Measurements from ENCODE around the gene UCKL1.
"Not testable (repeated sequence)": the region's sequence is repeated elsewhere in the genome, so short reads cannot be mapped to it uniquely, and the experiment has no call there.

Gene UCKL1

GRCh38 chr20:63972312-63973159 lies 16.3 kb upstream of the UCKL1 start:
- H3K9me2 ChIP-seq (replicated peaks; ENCODE audit: low read depth, low read length): no peaks in the 10 kb centered on the region
- peaks cover 28% of the 10 kb centered on the region for H3K4me1 ChIP-seq (ENCODE audit: insufficient read depth, low read length, poor library complexity, severe bottlenecking)
- no peak overlapping the region for H3K4me3 ChIP-seq (ENCODE audit: low read length, poor library complexity, severe bottlenecking)
- H3K4me2 ChIP-seq (ENCODE audit: low read depth, low read length, poor library complexity, severe bottlenecking): no peak overlapping the region
- no peaks in the 10 kb centered on the region for H3K9me3 ChIP-seq (ENCODE audit: insufficient read depth, low read depth, low read length)
- peaks cover 11% of the 10 kb centered on the region; the same call in 1 of the 2 replicates for H3K79me2 ChIP-seq (ENCODE audit: insufficient read depth, low read length)
- no peak overlapping the region for H2AFZ ChIP-seq (ENCODE audit: low read length)
- no peak overlapping the region for H3K9ac ChIP-seq (ENCODE audit: low read depth, low read length, poor library complexity, severe bottlenecking)
- no peaks in the 10 kb centered on the region for H3K36me3 ChIP-seq (ENCODE audit: insufficient read depth, low read length)
- H3F3A ChIP-seq (ENCODE audit: low read depth): no peaks in the 10 kb centered on the region
- H3K27me3 ChIP-seq (ENCODE audit: insufficient read depth, low read length, poor library complexity, severe bottlenecking): no peaks in the 10 kb centered on the region
- H4K20me1 ChIP-seq (ENCODE audit: insufficient read depth, low read length, poor library complexity, severe bottlenecking): no peaks in the 10 kb centered on the region
- TF ChIP-seq CTCF (conservative IDR thresholded peaks at IDR 0.05; ENCODE audit: low read length): no peak
- no peak for TF ChIP-seq EZH2phosphoT487 (IDR thresholded peaks at IDR 0.05; ENCODE audit: borderline replicate concordance)

- H4K20me1 ChIP-seq (ENCODE audit: insufficient read depth, low read length, poor library complexity, severe bottlenecking); H3K4me2 ChIP-seq (ENCODE audit: low read depth, low read length, poor library complexity, severe bottlenecking); H3K36me3 ChIP-seq (ENCODE audit: insufficient read depth, low read length); H3K9me2 ChIP-seq (replicated peaks; ENCODE audit: low read depth, low read length); H3K9ac ChIP-seq (ENCODE audit: low read depth, low read length, poor library complexity, severe bottlenecking); H3K9me3 ChIP-seq (ENCODE audit: insufficient read depth, low read depth, low read length); H2AFZ ChIP-seq (ENCODE audit: low read length); H3K27me3 ChIP-seq (ENCODE audit: insufficient read depth, low read length, poor library complexity, severe bottlenecking); H3F3A ChIP-seq (ENCODE audit: low read depth); H3K4me3 ChIP-seq (ENCODE audit: low read length, poor library complexity, severe bottlenecking): not testable (repeated sequence)
- H3K79me2 ChIP-seq (ENCODE audit: insufficient read depth, low read length): peaks cover 11% of the 10 kb centered on the region; the same call in 1 of the 2 replicates
- H3K4me1 ChIP-seq (ENCODE audit: insufficient read depth, low read length, poor library complexity, severe bottlenecking): peaks cover 23% of the 10 kb centered on the region
Observed at GRCh38 chr20:63971960-63972311, 15.7 kb upstream of the UCKL1 start.

GRCh38 chr20:63970714-63971431 lies 14.7 kb upstream of the UCKL1 start:
- TF ChIP-seq CTCF (conservative IDR thresholded peaks at IDR 0.05; ENCODE audit: low read length) (no peak), EZH2phosphoT487 (IDR thresholded peaks at IDR 0.05; ENCODE audit: borderline replicate concordance) (no peak)
- no peaks in the 10 kb centered on the region for H3K9me2 ChIP-seq (replicated peaks; ENCODE audit: low read depth, low read length)
- H3K79me2 ChIP-seq (ENCODE audit: insufficient read depth, low read length): peaks cover 11% of the 10 kb centered on the region; the same call in 1 of the 2 replicates
- H3K9me3 ChIP-seq (ENCODE audit: insufficient read depth, low read depth, low read length): no peaks in the 10 kb centered on the region
- no peaks in the 10 kb centered on the region for H3K36me3 ChIP-seq (ENCODE audit: insufficient read depth, low read length)
- no peaks in the 10 kb centered on the region for H4K20me1 ChIP-seq (ENCODE audit: insufficient read depth, low read length, poor library complexity, severe bottlenecking)
- H3K4me2 ChIP-seq (ENCODE audit: low read depth, low read length, poor library complexity, severe bottlenecking): no peak overlapping the region
- no peaks in the 10 kb centered on the region for H3F3A ChIP-seq (ENCODE audit: low read depth)
- no peak overlapping the region for H3K9ac ChIP-seq (ENCODE audit: low read depth, low read length, poor library complexity, severe bottlenecking)
- no peak overlapping the region for H2AFZ ChIP-seq (ENCODE audit: low read length)
- peaks cover 20% of the 10 kb centered on the region for H3K4me1 ChIP-seq (ENCODE audit: insufficient read depth, low read length, poor library complexity, severe bottlenecking)
- no peak overlapping the region for H3K4me3 ChIP-seq (ENCODE audit: low read length, poor library complexity, severe bottlenecking)
- no peaks in the 10 kb centered on the region for H3K27me3 ChIP-seq (ENCODE audit: insufficient read depth, low read length, poor library complexity, severe bottlenecking)
